ENCODE data around the gene SIKE1. TPM values are rescaled to one million over a fixed set of nuclear protein-coding genes. Genes with fewer than 3 reads are reported as not detected.
"Not testable (repeated sequence)": the region's sequence is repeated elsewhere in the genome, so short reads cannot be mapped to it uniquely, and the experiment has no call there.

SIKE1 gene
- 61.4 and 61.9 TPM in 2 replicates for total RNA-seq (2021)
- Bru-seq, nascent RNA = percentile 87 among the genes with signal in this experiment
- BruChase-seq, experiment 1, labeled RNA remaining after a 2-hour chase = percentile 92 among the genes with signal in this experiment
- BruChase-seq, experiment 2, labeled RNA remaining after a 6-hour chase = percentile 96 among the genes with signal in this experiment
- long read RNA-seq, full-length matches to known transcripts = 52 of 64 reads
- long read RNA-seq, partial matches to known transcripts = 0 of 64 reads
- long read RNA-seq, other reads (novel, unspliced or antisense) = 12 of 64 reads

- peaks cover 29% of the 10 kb centered on the region for H3K79me2 ChIP-seq (ENCODE audit: low read depth)
- peak within 1 kb of the TSS; percentile 60 for H3K27ac ChIP-seq
- ChIA-PET POLR2A (ENCODE audit: unreplicated experiment) (interaction anchor here (0.5 to 0.6 kb wide), 3 partner anchors 304 to 784 kb away, joined by 4 read pairs; no protein-coding TSS in a partner anchor), CTCF (interaction anchor here (0.5 kb wide), 1 partner anchor 269 kb away, joined by 5 read pairs; no protein-coding TSS in a partner anchor)
- peak within 1 kb of the TSS; percentile 85 for H3K4me2 ChIP-seq
- peaks cover 27% of the 10 kb centered on the region for H3K36me3 ChIP-seq (ENCODE audit: low read depth)
- peaks cover 11% of the 10 kb centered on the region; the same call in 1 of the 2 replicates for H3F3A ChIP-seq (ENCODE audit: insufficient read depth, low read depth)
- peaks cover 15% of the 10 kb centered on the region for H3K4me1 ChIP-seq (replicated peaks; ENCODE audit: insufficient read depth)
- H2AFZ ChIP-seq = peak within 1 kb of the TSS; percentile 93
- H4K20me1 ChIP-seq (ENCODE audit: insufficient read depth) = peaks cover 3% of the 10 kb centered on the region; the same call in 1 of the 2 replicates
- intact Hi-C loops (cut with micrococcal nuclease; ENCODE audit: unreplicated experiment) = loop anchor here (1.0 kb wide), 1 partner anchor 22 kb away; no protein-coding TSS in a partner anchor
- peak within 1 kb of the TSS; percentile 83 for H3K4me3 ChIP-seq
- H3K9me3 ChIP-seq (ENCODE audit: insufficient read depth, low read depth) = 0 out of 2 replicates have a peak, but pooled peaks cover 3% of the 10 kb centered on the region
- no peaks in the 10 kb centered on the region for H3K9me2 ChIP-seq (ENCODE audit: insufficient read depth)
- peaks cover 1% of the 10 kb centered on the region; the same call in 1 of the 2 replicates for H3K27me3 ChIP-seq (ENCODE audit: insufficient read depth, low read depth)
- TF ChIP-seq EZH2 (IDR thresholded peaks at IDR 0.05; ENCODE audit: low read depth) = no peak
- TF ChIP-seq, protein P1, sequence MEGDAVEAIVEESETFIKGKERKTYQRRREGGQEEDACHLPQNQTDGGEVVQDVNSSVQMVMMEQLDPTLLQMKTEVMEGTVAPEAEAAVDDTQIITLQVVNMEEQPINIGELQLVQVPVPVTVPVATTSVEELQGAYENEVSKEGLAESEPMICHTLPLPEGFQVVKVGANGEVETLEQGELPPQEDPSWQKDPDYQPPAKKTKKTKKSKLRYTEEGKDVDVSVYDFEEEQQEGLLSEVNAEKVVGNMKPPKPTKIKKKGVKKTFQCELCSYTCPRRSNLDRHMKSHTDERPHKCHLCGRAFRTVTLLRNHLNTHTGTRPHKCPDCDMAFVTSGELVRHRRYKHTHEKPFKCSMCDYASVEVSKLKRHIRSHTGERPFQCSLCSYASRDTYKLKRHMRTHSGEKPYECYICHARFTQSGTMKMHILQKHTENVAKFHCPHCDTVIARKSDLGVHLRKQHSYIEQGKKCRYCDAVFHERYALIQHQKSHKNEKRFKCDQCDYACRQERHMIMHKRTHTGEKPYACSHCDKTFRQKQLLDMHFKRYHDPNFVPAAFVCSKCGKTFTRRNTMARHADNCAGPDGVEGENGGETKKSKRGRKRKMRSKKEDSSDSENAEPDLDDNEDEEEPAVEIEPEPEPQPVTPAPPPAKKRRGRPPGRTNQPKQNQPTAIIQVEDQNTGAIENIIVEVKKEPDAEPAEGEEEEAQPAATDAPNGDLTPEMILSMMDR (conservative IDR thresholded peaks at IDR 0.05) = no peak
- peak; percentile 91 to 97 for DNase-seq
- TSS peak; percentile 99 for BruUV-seq (replicated peaks)
These were observed at the start of gene SIKE1 for GRCh38 chr1:114780344-114781226. SIKE1 (minus strand) TSS chr1:114780685; CDS start chr1:114780607, 78 bp downstream.

DNA sequence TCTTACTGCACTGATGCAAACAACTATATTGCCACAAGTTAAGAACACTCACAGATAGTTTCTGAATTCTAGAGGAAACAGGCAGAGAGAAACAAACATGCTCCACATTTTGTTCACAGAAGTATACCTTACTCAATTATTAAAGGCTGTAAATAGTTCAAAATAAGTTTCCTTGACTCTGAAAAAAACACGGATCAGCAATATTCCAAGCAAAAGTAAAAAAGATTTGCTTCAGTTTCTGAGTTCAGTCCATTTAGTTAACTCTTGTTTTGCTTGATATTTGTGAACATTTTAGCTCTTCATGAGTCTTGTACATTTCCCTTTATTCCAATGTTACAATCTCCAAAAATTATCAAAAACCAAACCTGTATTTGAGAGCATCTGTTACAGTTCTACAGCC lies 49.6 kb upstream of the SIKE1 start:
- H3K27ac ChIP-seq; CTCF ChIA-PET; H3K36me3 ChIP-seq (ENCODE audit: low read depth); H3K79me2 ChIP-seq (ENCODE audit: low read depth); H3K9me2 ChIP-seq (ENCODE audit: insufficient read depth); H2AFZ ChIP-seq; H3K27me3 ChIP-seq (ENCODE audit: insufficient read depth, low read depth); H3K4me2 ChIP-seq; BruUV-seq (replicated peaks); H3K9me3 ChIP-seq (ENCODE audit: insufficient read depth, low read depth); H3K4me3 ChIP-seq; intact Hi-C loops (cut with micrococcal nuclease; ENCODE audit: unreplicated experiment); POLR2A ChIA-PET (ENCODE audit: unreplicated experiment); H3F3A ChIP-seq (ENCODE audit: insufficient read depth, low read depth); H4K20me1 ChIP-seq (ENCODE audit: insufficient read depth); H3K4me1 ChIP-seq (replicated peaks; ENCODE audit: insufficient read depth): not testable (repeated sequence)
- DNase-seq = peak in 1 of 2 experiments; percentile 25

- H3K36me3 ChIP-seq (ENCODE audit: low read depth) = no peaks in the 10 kb centered on the region
- H3K9me2 ChIP-seq (ENCODE audit: insufficient read depth) = no peaks in the 10 kb centered on the region
- POLR2A ChIA-PET (ENCODE audit: unreplicated experiment) = interaction anchor here (0.6 kb wide), 1 partner anchor 212 kb away, joined by 4 read pairs; no protein-coding TSS in a partner anchor
- H3K4me2 ChIP-seq = no peak overlapping the region
- no peaks in the 10 kb centered on the region for H3K79me2 ChIP-seq (ENCODE audit: low read depth)
- H3K4me1 ChIP-seq (replicated peaks; ENCODE audit: insufficient read depth) = 0 out of 2 replicates have a peak, but pooled peaks cover 5% of the 10 kb centered on the region
- H4K20me1 ChIP-seq (ENCODE audit: insufficient read depth) = no peaks in the 10 kb centered on the region
- H3K27ac ChIP-seq = no peak overlapping the region
- TF ChIP-seq EZH2 (IDR thresholded peaks at IDR 0.05; ENCODE audit: low read depth) = no peak
- TF ChIP-seq, protein P1 (conservative IDR thresholded peaks at IDR 0.05) = no peak
- intact Hi-C loops (cut with micrococcal nuclease; ENCODE audit: unreplicated experiment) = no loop called here
- CTCF ChIA-PET = no interaction called here
- no peak for DNase-seq
- BruUV-seq (replicated peaks) = no TSS peak
- H3K27me3 ChIP-seq (ENCODE audit: insufficient read depth, low read depth) = no peaks in the 10 kb centered on the region
- H2AFZ ChIP-seq = no peak overlapping the region
- no peak overlapping the region for H3K4me3 ChIP-seq
- peaks cover 4% of the 10 kb centered on the region; the same call in 1 of the 2 replicates for H3K9me3 ChIP-seq (ENCODE audit: insufficient read depth, low read depth)
- H3F3A ChIP-seq (ENCODE audit: insufficient read depth, low read depth) = no peaks in the 10 kb centered on the region
These were observed 47.8 kb upstream of the SIKE1 start for GRCh38 chr1:114828251-114828650.

Measured in PC-9 (cell line).